ENCODE measurements around the gene ACTRT2. TPM values are rescaled to one million over a fixed set of nuclear protein-coding genes. Genes with fewer than 3 reads are reported as not detected.
A peak's percentile ranks its signal among the peaks of the same experiment; 100 is the strongest.

ACTRT2 gene
- total and polyA plus RNA-seq, 11 donors: not detected

DNA sequence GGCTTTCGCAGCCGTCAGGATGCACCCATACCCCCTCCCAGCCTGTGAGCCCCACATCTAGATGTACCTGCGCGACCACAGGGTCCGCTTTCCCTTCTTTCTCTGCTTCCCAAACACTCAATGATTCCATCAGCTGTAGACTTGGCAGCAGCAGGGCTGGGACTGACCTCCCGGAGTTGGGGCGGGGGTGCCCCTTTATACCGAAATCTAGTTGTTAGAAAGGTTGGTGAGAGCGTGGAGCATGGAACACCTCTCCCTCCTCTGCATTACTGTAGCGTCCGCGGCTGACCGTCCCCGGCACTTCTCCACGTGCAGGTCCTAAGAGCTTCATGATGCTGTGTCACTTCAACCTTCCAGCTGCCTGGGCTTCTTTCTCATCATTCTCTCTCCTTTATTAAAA lies 21.1 kb upstream of the ACTRT2 start:
- peaks cover 0 to 32% (median 3%) of the 10 kb centered on the region in 9 donors for H3K27me3 ChIP-seq
- WGBS, 4 donors: 85 to 92% (median 87%) methylated on average over 15 of the region's 15 CpGs
- no peak overlapping the region for H3K4me3 ChIP-seq
- H3K4me1 ChIP-seq: no peaks in the 10 kb centered on the region
- TF ChIP-seq POLR2A (IDR thresholded peaks at IDR 0.05): no peak
- TF ChIP-seq, protein P1, sequence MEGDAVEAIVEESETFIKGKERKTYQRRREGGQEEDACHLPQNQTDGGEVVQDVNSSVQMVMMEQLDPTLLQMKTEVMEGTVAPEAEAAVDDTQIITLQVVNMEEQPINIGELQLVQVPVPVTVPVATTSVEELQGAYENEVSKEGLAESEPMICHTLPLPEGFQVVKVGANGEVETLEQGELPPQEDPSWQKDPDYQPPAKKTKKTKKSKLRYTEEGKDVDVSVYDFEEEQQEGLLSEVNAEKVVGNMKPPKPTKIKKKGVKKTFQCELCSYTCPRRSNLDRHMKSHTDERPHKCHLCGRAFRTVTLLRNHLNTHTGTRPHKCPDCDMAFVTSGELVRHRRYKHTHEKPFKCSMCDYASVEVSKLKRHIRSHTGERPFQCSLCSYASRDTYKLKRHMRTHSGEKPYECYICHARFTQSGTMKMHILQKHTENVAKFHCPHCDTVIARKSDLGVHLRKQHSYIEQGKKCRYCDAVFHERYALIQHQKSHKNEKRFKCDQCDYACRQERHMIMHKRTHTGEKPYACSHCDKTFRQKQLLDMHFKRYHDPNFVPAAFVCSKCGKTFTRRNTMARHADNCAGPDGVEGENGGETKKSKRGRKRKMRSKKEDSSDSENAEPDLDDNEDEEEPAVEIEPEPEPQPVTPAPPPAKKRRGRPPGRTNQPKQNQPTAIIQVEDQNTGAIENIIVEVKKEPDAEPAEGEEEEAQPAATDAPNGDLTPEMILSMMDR (IDR thresholded peaks at IDR 0.05): no peak
- no peak overlapping the region for H3K27ac ChIP-seq
- H3K9me3 ChIP-seq: peaks cover 0 to 13% (median under 1%) of the 10 kb centered on the region in 12 donors
- intact Hi-C loops (cut with DNase I): no loop called here
- ATAC-seq (no peak), DNase-seq (peak in 2 of 5 donors; percentile 10)
- no peaks in the 10 kb centered on the region for H3K36me3 ChIP-seq

DNA sequence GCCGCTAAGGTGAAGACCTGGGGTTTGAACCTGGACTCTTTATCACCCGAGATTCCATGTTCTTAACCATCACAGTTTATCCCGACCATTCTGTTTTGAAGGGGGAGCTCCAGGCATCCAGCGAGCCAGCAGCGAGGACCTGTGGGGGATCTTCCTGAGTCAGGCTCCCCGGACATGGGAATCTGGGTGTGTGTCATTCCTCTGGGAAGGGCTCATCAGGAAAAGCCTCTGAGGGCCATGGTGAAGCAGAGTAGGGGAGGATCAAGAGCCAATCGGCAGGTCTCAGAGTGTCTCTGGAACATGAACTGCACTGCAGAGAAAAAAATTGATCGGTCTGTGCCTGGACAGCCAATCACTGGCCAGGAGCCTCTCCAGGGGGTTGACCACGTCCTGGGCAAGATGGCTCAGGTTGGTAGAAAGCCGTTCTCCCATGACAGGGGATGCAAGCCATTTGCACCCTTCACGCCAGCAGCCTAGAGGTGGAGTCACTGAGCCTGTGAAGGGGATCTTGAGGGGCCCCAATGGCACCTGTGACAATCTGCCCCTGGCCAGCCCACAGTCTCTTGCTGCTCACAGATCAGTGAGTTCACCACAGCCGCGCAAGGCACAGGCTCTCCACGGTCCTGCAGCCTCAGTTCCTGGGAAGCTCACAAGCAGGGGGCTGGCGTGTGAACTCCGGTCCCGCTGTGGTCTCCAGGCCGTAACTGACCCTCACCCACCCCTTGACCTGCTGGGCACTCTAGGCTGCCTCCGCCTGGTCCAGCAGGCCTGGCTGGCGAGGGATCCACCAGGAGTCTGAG lies 20.4 kb upstream of the ACTRT2 start:
- peaks cover 0 to 7% (median under 1%) of the 10 kb centered on the region in 12 donors for H3K9me3 ChIP-seq
- intact Hi-C loops (cut with DNase I): no loop called here
- peaks cover 0 to 32% (median 3%) of the 10 kb centered on the region in 9 donors for H3K27me3 ChIP-seq
- DNase-seq: peak in 2 of 5 donors; percentile 10 to 18
- TF ChIP-seq POLR2A (IDR thresholded peaks at IDR 0.05): no peak
- TF ChIP-seq, protein P1 (IDR thresholded peaks at IDR 0.05): no peak
- no peak for ATAC-seq
- no peaks in the 10 kb centered on the region for H3K4me1 ChIP-seq
- no peak overlapping the region for H3K27ac ChIP-seq
- 76 to 81% (median 76%) methylated on average over 15 to 20 of the region's 20 CpGs for WGBS, 4 donors
- no peaks in the 10 kb centered on the region for H3K36me3 ChIP-seq
- no peak overlapping the region for H3K4me3 ChIP-seq

DNA sequence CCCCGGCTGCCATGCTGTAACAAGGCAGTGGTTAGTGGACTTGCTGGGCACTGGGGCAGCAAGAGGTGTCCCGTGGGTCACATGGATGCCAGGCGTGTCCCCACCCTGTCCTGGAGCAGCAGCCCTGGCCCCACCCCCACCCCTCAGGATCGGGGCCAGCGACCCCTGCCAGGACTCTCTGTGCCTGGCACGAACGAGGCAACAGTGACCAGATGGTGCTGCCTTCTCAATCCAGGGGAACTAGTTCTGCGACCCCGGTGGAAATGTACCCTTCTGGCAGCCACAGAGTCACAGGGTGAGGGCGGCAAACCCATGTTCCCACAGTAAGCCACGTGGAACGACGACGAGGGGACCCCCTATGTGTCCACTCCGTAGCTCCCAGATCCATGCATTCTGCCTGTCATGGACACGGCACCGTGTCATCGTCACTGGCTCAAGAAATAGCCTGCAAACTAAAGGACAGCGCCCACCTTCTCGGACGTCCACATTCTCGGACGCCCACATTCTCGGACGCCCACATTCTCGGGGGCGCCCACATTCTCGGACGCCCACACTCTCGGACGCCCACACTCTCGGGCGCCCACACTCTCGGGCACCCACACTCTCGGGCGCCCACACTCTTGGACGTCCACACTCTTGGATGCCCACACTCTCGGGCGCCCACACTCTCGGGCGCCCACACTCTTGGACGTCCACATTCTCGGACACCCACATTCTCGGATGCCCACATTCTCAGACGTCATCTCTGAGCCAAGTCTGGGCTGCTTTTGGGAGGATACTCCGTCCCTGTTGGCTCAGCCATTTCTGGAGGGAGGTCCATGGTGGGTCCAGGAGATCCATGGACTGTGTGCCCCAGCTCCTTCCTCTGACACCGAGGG lies 19.6 kb upstream of the ACTRT2 start:
- peak in 1 of 5 donors; percentile 12 for DNase-seq
- TF ChIP-seq, protein P1 (IDR thresholded peaks at IDR 0.05): no peak
- no peak for TF ChIP-seq POLR2A (IDR thresholded peaks at IDR 0.05)
- H3K36me3 ChIP-seq: no peaks in the 10 kb centered on the region
- H3K4me3 ChIP-seq: no peak overlapping the region
- no peak for ATAC-seq
- intact Hi-C loops (cut with DNase I): no loop called here
- H3K27me3 ChIP-seq: peaks cover 0 to 32% (median 3%) of the 10 kb centered on the region in 9 donors
- no peaks in the 10 kb centered on the region for H3K4me1 ChIP-seq
- H3K9me3 ChIP-seq: peaks cover 0 to 4% (median 0%) of the 10 kb centered on the region in 12 donors
- no peak overlapping the region for H3K27ac ChIP-seq
- WGBS, 4 donors: 80 to 91% (median 88%) methylated on average over 34 to 47 of the region's 47 CpGs
